HG03025 (cell line): Measurements from ENCODE around the gene TCEA2.
"Not testable (repeated sequence)": the region's sequence is repeated elsewhere in the genome, so short reads cannot be mapped to it uniquely, and the experiment has no call there.

Source experiments
- ATAC-seq: cut with Tn5 transposase; IDR thresholded peaks from one replicate; pipeline ENCODE4 v1.9.1; 2021; ENCODE audit warnings: mild to moderate bottlenecking, moderate library complexity; ENCODE audit not compliant: unreplicated experiment, low FRiP score

TCEA2 gene

DNA sequence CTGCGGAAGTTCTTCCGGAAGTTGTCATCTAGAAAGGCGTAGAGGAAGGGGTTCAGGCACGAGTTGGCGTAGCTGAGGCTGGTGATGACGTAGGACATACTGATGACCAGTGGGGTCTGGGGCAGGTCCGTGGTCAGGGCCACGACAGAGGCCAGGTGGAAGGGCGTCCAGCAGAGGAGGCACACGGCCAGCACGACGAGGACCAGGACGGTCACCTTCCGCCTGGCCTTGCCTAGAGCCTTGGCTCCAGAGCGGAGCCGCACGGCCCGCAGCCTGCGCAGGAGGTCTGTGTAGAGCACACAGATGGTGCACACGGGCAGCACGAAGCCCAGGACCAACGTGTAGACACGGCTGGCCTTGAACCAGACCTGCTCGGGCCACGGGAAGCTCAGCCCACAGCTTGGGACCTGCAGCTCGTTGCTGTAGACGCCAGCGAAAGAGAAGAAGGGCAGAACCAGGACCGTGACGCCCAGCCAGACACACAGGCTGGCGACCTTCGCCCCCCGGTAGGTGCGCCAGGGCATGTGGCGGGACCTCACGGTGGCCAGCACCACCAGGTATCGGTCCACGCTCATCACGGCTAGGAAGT lies 42.9 kb downstream of the TCEA2 start:
- ATAC-seq, result no peak

DNA sequence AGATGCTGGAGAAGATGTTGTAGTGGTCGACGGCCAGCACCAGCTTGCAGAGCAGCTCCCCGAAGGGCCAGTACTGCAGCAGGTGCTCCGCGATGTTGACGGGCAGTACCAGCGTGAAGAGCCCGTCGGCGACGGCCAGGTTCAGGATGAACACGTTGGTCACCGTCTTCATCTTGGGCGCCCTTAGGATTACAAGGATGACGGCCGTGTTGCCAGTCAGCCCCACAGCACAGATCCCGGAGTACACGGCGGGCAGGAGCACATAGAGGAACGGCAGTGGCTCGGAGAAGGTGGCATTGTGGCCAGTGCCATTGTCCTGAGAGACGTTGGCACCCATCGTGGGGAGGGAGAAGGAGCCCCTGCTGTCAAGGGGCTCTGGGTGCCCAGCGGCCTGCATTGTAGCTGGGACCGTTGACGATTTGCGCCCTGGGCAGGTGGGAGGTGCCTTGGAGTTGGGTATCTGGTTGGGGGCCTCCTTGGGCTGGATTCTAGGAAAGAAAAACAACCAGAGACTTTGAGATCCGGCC lies 43.5 kb downstream of the TCEA2 start:
- ATAC-seq, result no peak

DNA sequence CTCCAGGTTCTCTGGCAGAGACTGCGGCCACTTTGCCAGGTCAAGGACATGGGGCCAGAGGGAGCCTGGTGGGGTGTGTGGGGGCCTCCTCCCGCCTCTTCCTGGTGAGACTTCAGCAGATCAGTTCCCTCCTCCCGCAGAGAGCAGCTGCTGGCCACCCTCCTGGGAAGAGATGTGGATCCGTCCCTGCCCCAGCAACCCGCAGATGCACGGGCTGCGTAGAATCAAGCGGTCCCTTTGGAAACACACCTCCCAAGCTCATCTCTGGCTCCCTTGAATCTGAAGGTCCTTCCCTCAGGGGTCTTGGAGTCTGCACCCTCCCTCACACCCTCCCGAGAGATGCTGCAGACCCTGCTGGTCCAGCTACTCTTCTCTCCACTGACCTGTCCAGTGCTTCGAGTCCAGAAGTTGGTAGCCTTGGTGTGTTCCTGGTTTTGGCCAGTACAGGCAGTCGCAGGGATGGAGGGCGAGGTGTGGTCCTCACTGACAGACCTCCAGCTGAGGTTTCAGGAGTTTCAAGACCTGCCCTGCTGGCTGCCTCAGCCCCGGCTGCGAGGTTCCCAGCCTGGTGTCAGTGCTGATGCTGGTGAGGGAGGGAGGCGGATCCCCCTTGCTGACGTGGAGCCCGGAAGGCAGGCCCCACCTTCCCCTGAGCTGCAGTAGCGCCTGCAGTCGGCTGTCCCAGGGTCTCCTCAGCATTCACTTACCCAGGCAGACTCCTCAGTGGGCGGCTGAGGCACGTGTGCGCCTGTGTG lies 44.2 kb downstream of the TCEA2 start, which contains the start of gene NPBWR2:
TSS of gene NPBWR2 (minus strand) at position 585 of the 755 bp plus-strand sequence. CDS start 734 bp downstream, outside the sequence.
- ATAC-seq, result no peak

DNA sequence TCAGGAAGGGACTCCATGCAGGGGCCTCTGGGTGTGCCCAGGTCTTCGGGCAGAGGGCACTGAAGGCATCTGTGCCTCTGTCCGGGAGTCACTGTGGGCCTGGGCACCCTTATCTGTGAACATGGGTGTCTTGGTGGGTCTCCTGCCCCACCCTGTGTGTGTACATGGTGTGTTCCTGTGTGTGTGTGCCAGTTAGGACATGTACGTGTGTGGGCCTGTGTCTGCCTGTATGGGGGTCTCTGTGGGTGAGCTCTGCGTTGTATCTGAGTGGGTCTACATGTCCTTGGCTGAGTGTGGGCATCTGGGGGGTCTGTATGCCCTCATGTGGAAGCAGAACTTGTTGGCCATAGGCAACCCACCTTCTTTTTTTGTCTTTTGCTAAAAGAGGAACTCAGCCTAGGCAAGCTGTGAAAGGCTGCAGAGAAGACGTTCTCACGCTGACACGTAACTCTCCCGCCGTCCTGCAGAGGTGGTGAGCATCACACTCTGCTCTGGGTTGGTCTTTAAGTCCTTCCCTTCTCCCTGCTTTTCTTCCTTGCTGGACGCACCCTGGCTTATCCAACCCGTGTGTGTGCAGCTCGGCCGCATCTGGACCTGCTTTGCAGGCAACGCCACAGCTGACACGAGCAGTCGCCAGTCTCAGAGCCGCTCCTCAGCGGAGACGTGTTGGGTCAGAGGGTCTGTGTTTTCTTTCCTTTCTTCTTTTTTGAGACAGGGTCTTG lies 44.9 kb downstream of the TCEA2 start:
- no peak for ATAC-seq

DNA sequence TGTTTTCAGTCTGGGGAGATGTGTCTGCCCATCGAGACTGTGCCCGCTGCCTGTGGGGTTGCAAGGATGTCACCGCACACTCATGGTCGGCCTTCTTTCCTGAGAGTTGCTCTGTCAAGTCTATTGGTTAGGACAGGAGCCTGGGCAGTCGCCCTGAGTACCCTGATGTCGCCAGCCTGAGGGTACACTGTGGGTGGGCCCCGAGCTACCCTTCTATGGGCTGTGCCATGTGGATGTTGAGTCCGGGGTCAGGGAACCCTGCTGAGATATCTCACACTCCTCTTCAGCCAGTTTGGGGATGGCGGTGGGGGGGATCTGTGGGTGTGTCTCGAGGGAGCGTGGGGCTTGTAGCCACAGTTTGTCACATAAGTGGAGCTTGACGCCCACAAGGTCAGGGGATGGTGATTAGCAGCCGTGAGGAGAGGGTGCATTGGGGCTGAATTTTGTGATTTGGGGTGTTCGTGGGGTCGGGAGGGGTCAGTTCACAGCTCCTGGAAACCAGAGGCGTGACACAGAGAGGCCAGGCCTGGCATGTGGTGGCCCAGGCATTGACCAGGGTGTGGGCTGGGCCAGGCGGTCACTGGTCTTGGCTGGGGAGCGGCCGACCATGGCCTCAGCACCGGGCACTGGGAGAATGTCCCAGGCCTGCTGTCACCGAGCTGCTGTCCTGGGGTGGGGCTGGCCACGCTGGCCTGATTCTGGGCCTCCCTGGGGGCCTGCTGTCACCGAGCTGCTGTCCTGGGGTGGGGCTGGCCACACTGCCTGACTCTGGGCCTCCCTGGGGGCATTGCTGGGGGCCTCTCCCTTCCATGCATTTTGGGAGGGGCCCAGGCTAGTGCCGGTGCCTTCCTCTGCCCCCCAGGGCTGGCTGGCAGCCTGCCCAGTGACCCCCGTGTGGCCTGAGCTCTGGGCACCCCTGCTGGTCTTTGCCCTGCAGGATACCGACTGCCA lies 46.0 kb downstream of the TCEA2 start:
- ATAC-seq, result no peak

DNA sequence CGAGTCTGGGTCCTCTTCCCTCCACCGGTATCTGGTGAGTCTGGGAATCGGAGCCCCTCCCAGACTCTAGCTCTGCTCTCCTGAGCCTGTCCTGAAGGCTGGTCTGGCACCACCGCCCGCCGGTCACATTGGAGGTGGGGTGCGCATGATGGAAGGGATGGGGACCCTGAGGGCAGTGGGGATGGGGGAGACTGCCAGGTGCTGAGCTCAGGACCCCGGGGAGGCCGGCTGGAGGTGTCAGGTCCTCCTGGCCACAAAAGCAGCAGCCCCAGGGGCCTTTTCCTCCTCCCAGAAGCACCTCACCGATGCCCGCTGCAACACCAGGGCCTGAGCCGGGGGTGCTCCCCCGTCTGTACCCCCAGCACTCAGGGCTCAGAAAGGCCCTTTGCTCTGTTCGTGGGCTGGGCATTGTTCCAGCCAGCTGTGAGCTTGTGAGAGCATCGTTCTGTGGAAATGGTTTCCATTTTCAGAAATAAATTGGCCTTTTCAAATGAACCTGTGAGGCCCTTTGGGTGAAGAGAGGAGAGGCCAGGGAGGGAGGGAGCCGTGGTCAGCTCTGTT lies 46.9 kb downstream of the TCEA2 start:
- no peak for ATAC-seq

DNA sequence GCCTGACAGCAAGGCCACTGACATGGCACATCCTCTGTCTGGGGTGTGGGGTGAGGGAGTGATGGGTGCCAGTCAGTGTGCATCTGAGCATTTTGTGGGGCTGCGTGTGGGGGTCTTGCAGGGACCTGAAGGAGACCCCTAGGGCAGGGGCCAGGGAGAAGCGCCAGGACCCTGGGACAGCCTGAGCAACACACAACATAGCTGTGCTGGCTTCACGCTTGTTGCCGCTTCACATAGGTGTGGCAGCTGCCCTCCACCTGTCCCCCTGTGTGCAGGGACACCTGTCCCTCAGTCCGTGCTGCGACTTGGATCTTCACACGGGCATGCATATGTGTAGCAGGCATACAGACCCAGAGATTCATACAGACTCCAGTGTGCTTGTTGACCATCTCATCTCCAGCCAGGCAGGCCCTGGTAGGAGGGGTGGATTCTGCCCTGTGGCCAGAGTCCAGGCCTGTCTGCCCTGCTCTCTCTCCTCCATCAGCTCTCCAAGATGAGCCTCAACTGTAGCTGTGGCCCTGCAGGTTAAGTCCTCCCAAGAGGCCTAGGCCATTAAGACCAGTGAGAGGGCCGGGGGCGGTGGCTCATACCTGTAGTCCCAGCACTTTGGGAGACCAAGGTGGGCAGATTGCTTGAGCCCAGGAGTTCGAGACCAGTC lies 47.5 kb downstream of the TCEA2 start:
- no peak for ATAC-seq

DNA sequence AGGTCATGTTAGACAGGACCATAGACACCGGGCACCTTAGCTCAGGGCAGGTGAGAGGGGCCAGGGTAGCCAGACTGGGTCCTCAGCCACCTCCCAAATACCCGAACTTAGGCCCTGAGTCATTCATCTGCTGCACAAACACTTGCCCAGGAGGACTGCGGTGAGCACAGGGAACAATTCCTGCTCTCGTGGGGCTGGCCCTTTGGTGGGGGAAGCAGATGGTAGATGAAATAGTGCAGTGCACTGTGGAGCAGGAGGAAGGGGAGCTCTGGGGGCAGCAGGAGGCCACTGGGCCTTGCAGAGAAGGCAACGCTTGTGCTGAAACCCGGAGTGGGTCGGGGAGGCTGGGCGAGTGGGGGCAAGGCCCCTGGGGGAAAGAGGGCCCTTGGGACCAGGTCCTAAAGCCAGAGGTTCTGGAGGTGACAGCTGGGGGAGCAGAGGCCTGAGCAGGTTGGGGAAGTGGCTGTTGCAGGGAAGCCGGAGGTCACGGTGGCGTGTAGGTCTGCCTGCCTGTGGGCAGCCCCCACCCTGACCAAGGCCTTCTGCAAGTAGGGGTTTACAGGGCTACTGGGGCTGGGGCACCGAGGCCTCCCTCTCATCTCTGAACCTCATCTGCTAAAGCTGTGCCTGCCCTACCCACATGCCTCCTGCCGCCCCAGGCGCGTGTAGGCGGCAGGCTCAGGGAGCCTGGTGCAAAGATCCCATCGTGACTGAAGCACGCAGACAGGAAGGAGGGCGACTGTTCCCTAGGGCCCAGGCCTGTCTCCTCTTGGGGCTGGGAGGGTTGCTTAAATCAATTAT lies 49.0 kb downstream of the TCEA2 start:
- ATAC-seq, result no peak

DNA sequence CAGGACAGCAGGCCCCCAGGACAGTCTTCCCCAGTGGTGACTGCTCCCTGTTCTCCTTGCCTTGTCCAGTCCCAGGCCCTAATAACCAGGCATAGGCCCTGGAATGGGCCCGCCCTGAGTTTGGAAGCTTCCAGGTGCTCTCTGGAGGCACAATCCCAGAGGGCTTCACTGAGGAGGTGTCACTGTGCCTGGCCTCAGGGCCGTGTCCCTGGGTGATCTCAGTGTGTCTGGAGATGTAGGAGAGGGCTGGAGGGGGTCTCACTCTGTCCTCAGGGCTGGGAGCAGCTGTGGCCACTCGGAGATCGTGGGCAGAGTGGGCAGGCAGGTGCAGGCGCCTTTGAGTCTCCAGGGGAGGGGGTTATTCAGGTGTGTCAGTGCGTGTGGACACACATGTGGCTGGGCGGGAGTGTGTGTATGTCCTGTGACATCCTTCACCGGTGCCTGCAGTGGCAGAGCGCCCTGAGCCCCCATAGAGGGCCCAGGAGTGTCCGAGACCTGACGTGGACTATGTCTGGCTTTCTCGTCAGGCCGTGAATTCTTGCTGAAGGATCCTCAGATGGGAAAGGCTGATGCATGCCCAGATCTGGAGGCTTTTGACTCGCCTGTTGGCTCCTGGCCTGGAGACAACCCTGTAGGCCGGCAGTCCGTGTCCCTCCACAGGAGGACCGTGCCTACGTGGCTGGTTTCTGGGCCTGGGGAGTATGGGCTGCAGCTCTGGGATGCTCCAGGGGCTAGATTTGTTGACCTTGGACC lies 49.9 kb downstream of the TCEA2 start:
- no peak for ATAC-seq

DNA sequence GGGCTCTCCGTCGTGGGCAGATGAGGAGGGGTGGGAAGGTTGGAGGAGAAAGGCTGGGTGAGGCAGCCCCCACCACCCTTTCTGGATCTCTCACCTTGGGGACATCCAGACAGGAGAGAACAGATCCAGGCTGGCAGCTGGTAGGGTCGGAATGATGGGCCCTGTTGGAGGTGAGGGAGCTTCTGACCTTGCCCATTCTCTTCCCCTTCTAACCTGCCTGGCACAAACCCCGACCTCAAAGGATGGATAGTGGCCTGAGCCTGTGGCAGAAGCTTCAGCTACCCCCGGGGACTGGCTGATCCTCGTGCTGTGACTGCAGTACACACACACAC lies 50.4 kb downstream of the TCEA2 start:
- no peak for ATAC-seq

DNA sequence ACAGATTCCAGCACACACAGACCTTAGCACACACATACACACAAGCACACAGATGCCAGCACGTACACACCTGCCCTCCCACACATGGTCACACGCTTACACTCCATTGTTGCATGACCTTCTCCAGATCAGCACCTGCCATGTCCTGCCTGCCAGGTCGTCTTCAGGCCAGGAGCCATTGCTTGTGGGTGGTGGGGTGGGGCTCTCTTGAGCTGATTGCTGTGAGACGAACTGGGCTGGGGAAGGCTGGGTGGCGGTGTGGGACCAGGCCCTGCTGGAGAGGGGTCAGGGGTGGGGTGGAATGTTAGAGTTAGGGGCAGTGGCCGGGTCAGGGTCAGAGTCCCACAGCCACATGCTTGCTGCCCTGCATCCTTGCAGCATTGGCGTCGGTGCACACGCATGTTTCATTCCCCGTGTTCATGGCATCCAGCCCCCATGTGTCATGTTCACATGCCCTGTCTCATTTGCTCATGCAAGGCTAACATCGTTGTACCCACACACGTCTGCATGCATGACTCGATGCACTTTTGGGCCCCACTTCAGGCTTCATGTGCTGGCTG lies 50.9 kb downstream of the TCEA2 start:
- no peak for ATAC-seq

DNA sequence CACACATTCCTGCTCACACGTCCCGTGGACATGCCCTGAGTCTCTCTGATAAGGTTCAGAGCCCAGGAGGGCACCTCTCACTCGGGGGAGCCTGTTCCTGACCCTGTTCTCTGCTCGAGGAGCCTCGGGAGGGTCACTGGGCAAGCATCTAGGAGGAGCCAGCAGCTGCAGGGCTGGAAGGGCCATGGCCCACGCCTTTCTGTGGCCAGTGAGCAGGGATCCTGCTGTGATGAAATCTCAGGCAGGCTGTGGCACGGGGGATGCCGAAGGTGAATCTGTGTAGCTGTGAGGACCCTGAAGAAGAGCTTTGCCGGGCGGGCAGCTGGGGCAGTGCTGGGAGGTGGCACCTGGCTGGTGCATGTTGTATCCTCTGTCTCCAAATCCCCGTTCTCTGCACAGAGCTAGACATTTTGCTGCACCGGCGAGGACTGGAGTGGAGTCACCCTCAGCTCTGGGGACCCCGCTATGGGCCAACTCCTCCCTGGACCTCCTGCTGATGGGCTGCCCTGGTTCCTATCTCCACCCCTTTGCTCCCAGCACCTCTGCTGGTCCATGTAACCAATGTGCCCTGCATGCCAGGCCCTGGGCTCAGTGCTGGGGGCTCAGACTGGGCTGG lies 51.5 kb downstream of the TCEA2 start:
- ATAC-seq, result no peak

DNA sequence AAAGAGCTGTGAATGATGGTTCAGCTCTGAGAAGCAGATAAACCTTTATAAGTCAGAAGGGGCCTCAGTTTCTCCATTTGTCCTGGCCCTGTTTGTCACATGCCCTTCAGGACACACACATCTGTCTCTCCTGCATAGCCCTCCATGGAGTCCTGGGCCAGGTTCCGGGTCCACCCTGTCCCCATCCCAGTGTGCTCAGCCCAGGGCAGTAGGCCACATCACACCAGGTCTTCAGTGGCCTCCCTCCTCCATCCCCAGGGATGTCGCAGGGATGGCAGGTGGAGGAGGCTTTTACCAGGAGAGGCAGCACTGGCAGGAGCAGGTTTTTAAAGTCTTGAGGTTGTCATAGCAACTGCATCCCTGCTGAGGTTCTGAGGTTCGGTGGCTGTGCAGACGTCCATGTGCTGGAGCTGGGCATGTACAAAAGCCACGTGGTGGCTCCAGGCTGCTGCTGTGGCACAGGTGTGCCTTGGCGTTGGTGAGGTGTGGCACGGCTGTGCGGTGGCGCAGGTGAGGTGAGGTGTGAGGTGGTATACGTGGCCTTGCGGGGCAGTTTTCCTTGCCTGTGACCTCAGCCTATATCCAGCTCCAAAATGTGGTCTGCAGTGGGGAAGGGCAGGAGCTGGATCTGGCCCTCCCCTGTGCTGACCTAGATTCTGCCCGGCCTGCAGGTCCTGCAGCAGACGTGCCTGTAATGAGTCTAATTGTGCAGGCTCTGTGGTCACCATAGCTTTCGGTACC lies 52.3 kb downstream of the TCEA2 start:
- no peak for ATAC-seq

DNA sequence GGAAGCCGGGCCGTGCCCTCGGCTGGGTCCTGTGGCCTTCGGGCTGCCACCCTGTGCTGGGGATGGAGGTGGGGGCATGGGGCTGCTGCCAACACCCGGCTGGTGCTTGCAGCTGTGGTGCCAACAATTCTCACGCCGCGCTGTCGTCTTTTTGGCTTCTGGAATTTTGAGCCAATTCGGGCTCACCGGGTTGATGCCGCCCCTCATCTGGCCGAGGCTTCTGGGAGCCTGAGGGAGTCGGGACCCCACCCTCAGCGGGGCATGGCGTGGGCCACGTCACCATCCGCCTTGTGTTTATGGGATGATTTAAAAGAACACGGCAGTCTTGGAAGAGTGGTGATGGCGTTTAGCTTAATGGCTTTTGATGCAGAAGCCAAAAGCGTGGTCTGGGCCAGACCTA lies 53.0 kb downstream of the TCEA2 start:
- ATAC-seq, result no peak

DNA sequence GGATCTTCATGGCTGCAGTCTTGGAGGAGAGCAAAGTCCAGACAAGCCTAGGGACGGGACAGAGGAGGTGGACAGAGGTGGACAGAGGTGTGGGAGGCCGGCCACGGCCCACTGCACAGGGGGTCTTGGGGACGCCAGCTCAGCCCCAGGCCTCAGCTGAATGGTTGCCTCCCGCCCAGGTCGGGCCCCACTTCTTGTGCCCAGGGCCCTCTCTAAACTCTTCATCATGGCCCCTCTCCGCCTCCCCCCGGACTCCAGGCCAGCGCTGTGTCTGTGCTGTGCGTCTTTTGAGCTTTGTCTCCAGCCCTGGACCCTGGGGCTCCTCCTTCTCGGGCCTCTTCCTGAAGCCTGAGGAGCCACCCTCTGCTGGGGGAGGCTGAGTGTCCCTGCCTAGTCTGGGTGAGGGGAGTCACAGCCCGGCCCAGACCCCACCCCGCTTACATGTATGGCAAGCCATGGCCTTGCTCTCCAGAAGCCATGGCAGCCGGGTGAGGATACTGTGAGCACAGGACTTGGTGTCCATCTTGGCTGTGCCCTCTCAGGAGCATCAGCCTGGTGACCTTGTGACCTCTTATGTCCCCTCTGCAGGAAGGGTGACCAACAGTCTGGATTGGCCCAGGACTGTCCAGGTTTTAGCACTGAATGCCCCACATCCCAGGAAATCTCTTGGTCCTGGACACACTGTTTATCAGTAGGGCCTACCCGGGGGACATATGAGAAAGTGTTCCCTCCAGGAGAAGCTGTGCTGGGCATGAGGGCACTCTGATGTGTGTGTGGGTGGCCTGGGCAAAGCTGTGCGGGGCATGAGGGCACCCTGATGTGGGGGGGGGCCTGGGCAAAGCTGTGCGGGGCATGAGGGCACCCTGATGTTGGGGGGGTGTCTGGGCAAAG lies 53.8 kb downstream of the TCEA2 start:
- ATAC-seq, result no peak

DNA sequence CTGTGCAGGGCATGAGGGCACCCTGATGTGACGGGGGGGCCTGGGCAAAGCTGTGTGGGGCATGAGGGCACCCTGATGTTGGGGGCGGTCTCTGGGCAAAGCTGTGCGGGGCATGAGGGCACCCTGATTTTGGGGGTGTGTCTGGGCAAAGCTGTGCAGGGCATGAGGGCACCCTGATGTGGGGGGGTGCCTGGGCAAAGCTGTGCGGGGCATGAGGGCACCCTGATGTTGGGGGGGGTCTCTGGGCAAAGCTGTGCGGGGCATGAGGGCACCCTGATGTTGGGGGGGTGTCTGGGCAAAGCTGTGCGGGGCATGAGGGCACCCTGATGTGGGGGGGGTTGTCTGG lies 54.4 kb downstream of the TCEA2 start:
- not testable (repeated sequence) for ATAC-seq
